Measurements from ENCODE around the gene SUPT20HL1.
"Not testable (repeated sequence)": the region's sequence is repeated elsewhere in the genome, so short reads cannot be mapped to it uniquely, and the experiment has no call there.

The SUPT20HL1 gene

GRCh38 chrX:24360272-24360671 lies at the start of gene SUPT20HL1:
SUPT20HL1 (plus strand) TSS chrX:24360639; CDS start chrX:24362761, 2,122 bp downstream.
- no peak for TF ChIP-seq CTCF (IDR thresholded peaks at IDR 0.05; ENCODE audit: low read depth, low read length, missing control alignments)
- Histone ChIP-seq H3K36me3 (replicated peaks) (no peaks in the 10 kb centered on the region), H3K27ac (no peak within 1 kb of the TSS), H3K27me3 (replicated peaks) (no peaks in the 10 kb centered on the region), H3K4me3 (ENCODE audit: low read depth, low read length) (no peak within 1 kb of the TSS)
- no peak for DNase-seq
- in situ Hi-C loops (cut with HindIII; ENCODE audit: low pct_ligation_motif_present, low sequenced_read_pairs) = no loop called here

GRCh38 chrX:24310916-24311315 lies 49.5 kb upstream of the SUPT20HL1 start:
- DNase-seq; in situ Hi-C loops (cut with HindIII; ENCODE audit: low pct_ligation_motif_present, low sequenced_read_pairs); H3K27ac ChIP-seq; H3K4me3 ChIP-seq (ENCODE audit: low read depth, low read length); H3K36me3 ChIP-seq (replicated peaks); H3K27me3 ChIP-seq (replicated peaks): not testable (repeated sequence)

GRCh38 chrX:24311507-24312248 lies 48.8 kb upstream of the SUPT20HL1 start:
- DNase-seq; H3K36me3 ChIP-seq (replicated peaks); H3K27me3 ChIP-seq (replicated peaks); in situ Hi-C loops (cut with HindIII; ENCODE audit: low pct_ligation_motif_present, low sequenced_read_pairs); H3K27ac ChIP-seq; H3K4me3 ChIP-seq (ENCODE audit: low read depth, low read length): not testable (repeated sequence)

GRCh38 chrX:24312249-24312607 lies 48.2 kb upstream of the SUPT20HL1 start:
- not testable (repeated sequence) for DNase-seq

GRCh38 chrX:24314019-24314635 lies 46.3 kb upstream of the SUPT20HL1 start, which contains the start of gene SUPT20HL2:
SUPT20HL2 (minus strand) TSS chrX:24314069; CDS start chrX:24313315, 754 bp downstream.
- H3K27ac ChIP-seq = no peak within 1 kb of the TSS
- no peak for TF ChIP-seq CTCF (IDR thresholded peaks at IDR 0.05; ENCODE audit: low read depth, low read length, missing control alignments)
- DNase-seq = no peak
- no peaks in the 10 kb centered on the region for H3K36me3 ChIP-seq (replicated peaks)
- H3K27me3 ChIP-seq (replicated peaks) = no peaks in the 10 kb centered on the region
- H3K4me3 ChIP-seq (ENCODE audit: low read depth, low read length) = no peak within 1 kb of the TSS
- in situ Hi-C loops (cut with HindIII; ENCODE audit: low pct_ligation_motif_present, low sequenced_read_pairs) = no loop called here

More at GRCh38 chrX:24312249-24312607, 48.2 kb upstream of the SUPT20HL1 start:
- H3K36me3 ChIP-seq (replicated peaks); H3K27ac ChIP-seq; in situ Hi-C loops (cut with HindIII; ENCODE audit: low pct_ligation_motif_present, low sequenced_read_pairs); H3K4me3 ChIP-seq (ENCODE audit: low read depth, low read length); H3K27me3 ChIP-seq (replicated peaks): not testable (repeated sequence)

- H3K36me3 ChIP-seq (replicated peaks) = no peaks in the 10 kb centered on the region
- in situ Hi-C loops (cut with HindIII; ENCODE audit: low pct_ligation_motif_present, low sequenced_read_pairs) = no loop called here
- H3K27ac ChIP-seq = no peak overlapping the region
- no peak for DNase-seq
- no peak overlapping the region for H3K4me3 ChIP-seq (ENCODE audit: low read depth, low read length)
- no peaks in the 10 kb centered on the region for H3K27me3 ChIP-seq (replicated peaks)
- no peak for TF ChIP-seq CTCF (IDR thresholded peaks at IDR 0.05; ENCODE audit: low read depth, low read length, missing control alignments)
Measured at GRCh38 chrX:24316111-24316510, 44.3 kb upstream of the SUPT20HL1 start.

- Histone ChIP-seq H3K27me3 (replicated peaks) (no peaks in the 10 kb centered on the region), H3K27ac (no peak overlapping the region), H3K36me3 (replicated peaks) (no peaks in the 10 kb centered on the region), H3K4me3 (ENCODE audit: low read depth, low read length) (no peak overlapping the region)
- no peak for TF ChIP-seq CTCF (IDR thresholded peaks at IDR 0.05; ENCODE audit: low read depth, low read length, missing control alignments)
- in situ Hi-C loops (cut with HindIII; ENCODE audit: low pct_ligation_motif_present, low sequenced_read_pairs) = no loop called here
- DNase-seq = no peak
Measured at GRCh38 chrX:24317567-24317966, 42.9 kb upstream of the SUPT20HL1 start.
